MM.1S (cell line): ENCODE measurements around the gene CAMK2A.

ENCODE experiments used
- EZH2phosphoT487 ChIP-seq: fragments of 300-600 bp; sonication (generic); IDR thresholded peaks from 2 replicates; pipeline ENCODE4 v1.6.1; 2018; ENCODE audit warnings: antibody characterized with exemption, low read length
- TF ChIP-seq, protein P1 (sequence below): fragments of 300-600 bp; sonication (generic); IDR thresholded peaks from 2 replicates; pipeline ENCODE4 v1.5.1; 2016; ENCODE audit warnings: antibody characterized with exemption, low read length, mixed read lengths

DNA sequence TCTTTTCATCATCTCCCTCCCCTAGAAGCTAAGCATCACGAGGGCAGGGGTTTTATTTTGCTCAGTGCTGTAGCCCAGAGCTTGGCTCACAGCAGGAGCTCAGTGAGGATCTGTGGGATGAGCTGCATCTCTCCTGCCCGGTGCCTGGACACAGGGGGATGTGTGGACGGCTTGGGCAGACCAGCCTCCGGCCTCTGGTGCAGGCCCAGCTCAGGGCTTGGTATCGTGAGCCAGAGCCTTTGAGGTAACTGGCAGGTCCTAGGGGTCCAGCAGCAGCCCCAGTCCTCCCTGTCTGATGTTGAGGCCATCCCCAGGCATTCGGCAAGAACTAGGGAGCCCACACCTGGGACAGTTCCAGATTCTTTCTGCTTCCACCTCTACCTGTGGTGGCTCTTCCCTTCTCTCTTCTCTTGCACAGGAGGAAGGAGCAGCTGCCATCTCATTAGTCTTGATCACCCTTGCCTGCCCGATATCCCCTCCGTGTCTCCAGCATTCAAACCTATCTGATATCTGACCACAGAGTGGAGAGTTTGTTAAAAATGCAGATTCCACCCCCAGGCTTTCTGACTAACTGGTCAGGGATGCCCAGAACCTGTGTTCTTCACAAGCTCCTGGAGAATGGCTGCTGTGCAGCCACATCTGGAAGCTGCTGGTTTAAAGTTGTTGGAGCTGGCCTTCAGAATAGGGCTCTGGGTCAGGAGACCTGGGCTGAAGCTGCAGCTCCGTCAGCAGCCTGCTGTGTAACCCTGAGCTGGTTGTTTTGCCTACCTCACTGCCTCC lies 107.6 kb downstream of the CAMK2A start:
- TF ChIP-seq, protein P1, sequence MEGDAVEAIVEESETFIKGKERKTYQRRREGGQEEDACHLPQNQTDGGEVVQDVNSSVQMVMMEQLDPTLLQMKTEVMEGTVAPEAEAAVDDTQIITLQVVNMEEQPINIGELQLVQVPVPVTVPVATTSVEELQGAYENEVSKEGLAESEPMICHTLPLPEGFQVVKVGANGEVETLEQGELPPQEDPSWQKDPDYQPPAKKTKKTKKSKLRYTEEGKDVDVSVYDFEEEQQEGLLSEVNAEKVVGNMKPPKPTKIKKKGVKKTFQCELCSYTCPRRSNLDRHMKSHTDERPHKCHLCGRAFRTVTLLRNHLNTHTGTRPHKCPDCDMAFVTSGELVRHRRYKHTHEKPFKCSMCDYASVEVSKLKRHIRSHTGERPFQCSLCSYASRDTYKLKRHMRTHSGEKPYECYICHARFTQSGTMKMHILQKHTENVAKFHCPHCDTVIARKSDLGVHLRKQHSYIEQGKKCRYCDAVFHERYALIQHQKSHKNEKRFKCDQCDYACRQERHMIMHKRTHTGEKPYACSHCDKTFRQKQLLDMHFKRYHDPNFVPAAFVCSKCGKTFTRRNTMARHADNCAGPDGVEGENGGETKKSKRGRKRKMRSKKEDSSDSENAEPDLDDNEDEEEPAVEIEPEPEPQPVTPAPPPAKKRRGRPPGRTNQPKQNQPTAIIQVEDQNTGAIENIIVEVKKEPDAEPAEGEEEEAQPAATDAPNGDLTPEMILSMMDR, result no peak
- no peak for TF ChIP-seq EZH2phosphoT487
